Activated CD4-positive, alpha-beta T cell treated with anti-CD3 and anti-CD28 coated beads, Interleukin-2, amount 10 ng/mL, durations not matched to agents 24 days and 14 days (primary cell): ENCODE data around the gene CFHR2. TPM values are rescaled to one million over a fixed set of nuclear protein-coding genes. Genes with fewer than 3 reads are reported as not detected.
"Not testable (repeated sequence)": the region's sequence is repeated elsewhere in the genome, so short reads cannot be mapped to it uniquely, and the experiment has no call there.

ENCODE experiments used
- DNase-seq: peaks from one replicate; pipeline ENCODE4 v3.0.0; 2022
- H3K27ac Mint-ChIP-seq: one replicate; pipeline ENCODE4 v1.8.0; 2022; ENCODE audit warnings: mild to moderate bottlenecking, mixed read lengths
- H3K27me3 Mint-ChIP-seq: one replicate; pipeline ENCODE4 v1.8.0; 2022; ENCODE audit warnings: mixed read lengths
- H3K36me3 Mint-ChIP-seq: one replicate; pipeline ENCODE4 v1.8.0; 2022; ENCODE audit warnings: low read depth, mild to moderate bottlenecking, mixed read lengths
- H3K4me1 Mint-ChIP-seq: one replicate; pipeline ENCODE4 v1.8.0; 2021; ENCODE audit warnings: mixed read lengths
- H3K4me3 Mint-ChIP-seq: one replicate; pipeline ENCODE4 v1.8.0; 2022; ENCODE audit warnings: mild to moderate bottlenecking, moderate library complexity, mixed read lengths
- H3K9me3 Mint-ChIP-seq: one replicate; pipeline ENCODE4 v1.8.0; 2021; ENCODE audit warnings: mixed read lengths
- intact Hi-C: fragments of 100-400 bp; cut with micrococcal nuclease; formaldehyde crosslinking; loops from one replicate; pipeline ENCODE4 v1.15.1; 2023
- total RNA-seq: library from RNA; stranded (reverse); gene quantifications from 2 replicates; pipeline ENCODE4 v1.2.3, GENCODE V29; 2022

The CFHR2 gene
- total RNA-seq, 1 donor from 2014 or later = 0.37 TPM

DNA sequence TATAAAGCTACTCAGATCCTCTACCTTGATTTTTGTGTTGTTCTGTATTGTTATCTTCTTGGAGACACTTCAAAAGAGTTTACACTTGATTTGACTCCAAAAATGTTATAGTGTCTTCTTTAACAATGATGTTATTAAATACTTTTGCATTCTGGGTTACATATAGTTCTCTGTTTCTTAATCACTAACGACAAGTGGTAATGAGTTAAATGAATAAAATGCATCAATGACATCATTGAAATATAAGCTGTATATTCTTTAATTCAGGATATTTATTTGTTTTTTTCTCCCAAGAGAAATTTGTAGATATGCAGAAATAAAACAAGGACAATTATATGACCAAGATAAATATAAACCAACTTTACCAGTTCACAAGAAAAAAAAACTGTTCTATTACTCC is 26.6 kb downstream of the CFHR2 start:
- Mint-ChIP-seq H3K36me3 (no peaks in the 10 kb centered on the region), H3K27me3 (no peaks in the 10 kb centered on the region), H3K4me1 (no peaks in the 10 kb centered on the region), H3K4me3 (no peak overlapping the region), H3K27ac (no peak overlapping the region), H3K9me3 (no peaks in the 10 kb centered on the region)
- DNase-seq = no peak
- intact Hi-C loops = no loop called here

DNA sequence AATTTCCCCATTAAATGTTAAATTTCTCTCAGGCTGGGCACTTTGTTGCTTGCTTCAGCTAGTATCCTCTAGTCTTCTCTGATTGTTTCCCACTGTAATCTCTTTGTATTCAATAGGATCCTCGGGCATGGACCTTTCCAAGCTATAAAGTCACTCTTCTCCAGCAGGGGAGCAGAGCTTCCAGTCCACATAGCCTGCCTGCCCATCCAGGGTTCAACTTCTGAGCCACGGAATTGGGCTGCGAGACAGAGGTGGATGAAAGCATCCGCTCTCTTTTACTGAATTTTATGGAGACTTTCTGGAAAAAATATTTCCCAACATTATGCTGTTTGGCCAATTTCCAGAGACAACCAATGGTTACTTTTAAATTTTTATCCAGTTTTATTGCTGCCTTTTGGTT is 32.7 kb downstream of the CFHR2 start:
- Mint-ChIP-seq H3K4me3 (no peak overlapping the region), H3K9me3 (no peaks in the 10 kb centered on the region), H3K36me3 (no peaks in the 10 kb centered on the region), H3K27ac (no peak overlapping the region), H3K27me3 (no peaks in the 10 kb centered on the region), H3K4me1 (no peaks in the 10 kb centered on the region)
- no peak for DNase-seq
- intact Hi-C loops = no loop called here

GRCh38 chr1:196977278-196977677 is 33.7 kb downstream of the CFHR2 start, which contains the start of gene CFHR5:
TSS of gene CFHR5 (plus strand) at chr1:196977556. CDS start at chr1:196977665, 109 bp downstream.
- Mint-ChIP-seq H3K27me3 (no peaks in the 10 kb centered on the region), H3K4me1 (no peaks in the 10 kb centered on the region), H3K27ac (no peak within 1 kb of the TSS), H3K36me3 (no peaks in the 10 kb centered on the region), H3K9me3 (no peaks in the 10 kb centered on the region), H3K4me3 (no peak within 1 kb of the TSS)
- intact Hi-C loops = no loop called here
- DNase-seq = no peak

- no peak overlapping the region for H3K4me3 Mint-ChIP-seq
- no peak overlapping the region for H3K27ac Mint-ChIP-seq
- no peak for DNase-seq
- H3K36me3 Mint-ChIP-seq = no peaks in the 10 kb centered on the region
- no peaks in the 10 kb centered on the region for H3K27me3 Mint-ChIP-seq
- H3K4me1 Mint-ChIP-seq = no peaks in the 10 kb centered on the region
- no peaks in the 10 kb centered on the region for H3K9me3 Mint-ChIP-seq
- intact Hi-C loops = no loop called here
Measured at GRCh38 chr1:196980859-196981258, 37.3 kb downstream of the CFHR2 start.

GRCh38 chr1:196982247-196982646 is 38.7 kb downstream of the CFHR2 start:
- H3K36me3 Mint-ChIP-seq, H3K27ac Mint-ChIP-seq, H3K4me1 Mint-ChIP-seq, intact Hi-C loops, H3K27me3 Mint-ChIP-seq, H3K9me3 Mint-ChIP-seq, H3K4me3 Mint-ChIP-seq, DNase-seq: not testable (repeated sequence)

DNA sequence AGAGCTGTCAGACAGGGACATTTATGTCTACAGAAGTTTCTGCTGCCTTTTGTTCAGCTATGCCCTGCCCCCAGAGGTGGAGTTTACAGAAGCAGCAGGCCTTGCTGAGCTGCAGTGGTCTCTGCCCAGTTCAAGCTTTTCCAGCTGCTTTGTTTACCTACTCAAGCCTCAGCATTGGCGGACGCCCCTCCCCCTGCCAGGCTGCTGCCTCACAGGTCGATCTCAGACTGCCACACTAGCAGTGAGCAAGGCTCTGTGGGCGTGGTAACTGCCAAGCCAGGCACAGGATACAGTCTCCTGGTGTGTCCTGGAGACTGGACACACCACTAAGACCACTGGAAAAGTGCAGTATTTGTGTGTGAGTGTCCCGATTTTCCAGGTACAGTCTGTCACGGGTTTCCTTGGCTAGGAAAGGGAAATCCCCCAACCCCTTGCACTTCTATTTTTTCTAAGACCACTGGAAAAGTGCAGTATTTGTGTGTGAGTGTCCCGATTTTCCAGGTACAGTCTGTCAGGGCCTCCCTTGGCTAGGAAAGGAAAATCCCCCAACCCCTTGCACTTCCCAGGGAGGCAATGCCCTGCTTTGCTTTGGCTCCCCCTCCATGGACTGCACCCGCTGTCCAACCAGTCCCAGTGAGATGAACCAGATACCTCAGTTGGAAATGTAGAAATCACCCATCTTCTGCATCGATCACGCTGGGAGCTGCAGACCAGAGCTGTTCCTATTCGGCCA is 48.5 kb downstream of the CFHR2 start:
- H3K27ac Mint-ChIP-seq, H3K4me1 Mint-ChIP-seq, intact Hi-C loops, H3K27me3 Mint-ChIP-seq, H3K9me3 Mint-ChIP-seq, DNase-seq, H3K4me3 Mint-ChIP-seq, H3K36me3 Mint-ChIP-seq: not testable (repeated sequence)

DNA sequence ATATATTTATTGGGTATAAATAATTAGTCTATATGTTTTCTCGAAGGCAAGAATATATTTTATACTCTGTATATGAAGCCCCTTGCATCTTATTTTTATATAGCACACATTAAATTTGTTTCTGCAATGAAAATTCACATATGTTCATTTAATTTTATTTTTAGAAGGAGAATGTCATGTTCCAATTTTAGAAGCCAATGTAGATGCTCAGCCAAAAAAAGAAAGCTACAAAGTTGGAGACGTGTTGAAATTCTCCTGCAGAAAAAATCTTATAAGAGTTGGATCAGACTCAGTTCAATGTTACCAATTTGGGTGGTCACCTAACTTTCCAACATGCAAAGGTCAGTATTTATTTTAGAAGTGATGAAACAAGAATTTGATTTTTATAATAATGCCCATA is 50.4 kb downstream of the CFHR2 start:
- H3K4me1 Mint-ChIP-seq = no peaks in the 10 kb centered on the region
- H3K27me3 Mint-ChIP-seq = no peaks in the 10 kb centered on the region
- no peaks in the 10 kb centered on the region for H3K9me3 Mint-ChIP-seq
- intact Hi-C loops = no loop called here
- no peak overlapping the region for H3K4me3 Mint-ChIP-seq
- DNase-seq = no peak
- H3K27ac Mint-ChIP-seq = no peak overlapping the region
- no peaks in the 10 kb centered on the region for H3K36me3 Mint-ChIP-seq

- no peak for DNase-seq
- no peaks in the 10 kb centered on the region for H3K9me3 Mint-ChIP-seq
- H3K4me3 Mint-ChIP-seq = no peak overlapping the region
- H3K27ac Mint-ChIP-seq = no peak overlapping the region
- H3K4me1 Mint-ChIP-seq = no peaks in the 10 kb centered on the region
- no peaks in the 10 kb centered on the region for H3K27me3 Mint-ChIP-seq
- intact Hi-C loops = no loop called here
- H3K36me3 Mint-ChIP-seq = no peaks in the 10 kb centered on the region
Measured at GRCh38 chr1:196997423-196997822, 53.9 kb downstream of the CFHR2 start.

DNA sequence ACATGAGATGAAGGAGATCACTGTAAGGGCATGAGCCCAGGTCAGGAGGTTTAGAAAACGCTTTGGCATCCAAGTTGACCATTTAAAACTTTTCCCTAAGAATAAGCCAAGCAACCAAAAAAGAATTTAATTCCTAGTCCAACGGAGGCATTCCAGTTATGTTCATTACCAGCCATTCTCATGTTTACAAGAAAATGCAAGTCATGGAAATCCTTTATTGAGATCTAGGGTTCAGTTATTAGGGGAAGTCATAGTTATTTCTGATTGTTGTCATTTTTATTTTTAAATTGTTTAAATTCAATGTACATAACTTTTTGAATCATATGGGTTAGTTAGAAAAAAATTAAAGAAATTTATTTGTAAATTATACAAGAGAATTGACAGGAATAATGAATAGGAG is 58.3 kb downstream of the CFHR2 start:
- H3K9me3 Mint-ChIP-seq = no peaks in the 10 kb centered on the region
- H3K27me3 Mint-ChIP-seq = no peaks in the 10 kb centered on the region
- H3K4me1 Mint-ChIP-seq = no peaks in the 10 kb centered on the region
- no peak overlapping the region for H3K4me3 Mint-ChIP-seq
- H3K36me3 Mint-ChIP-seq = no peaks in the 10 kb centered on the region
- no peak overlapping the region for H3K27ac Mint-ChIP-seq
- DNase-seq = no peak
- intact Hi-C loops = no loop called here

DNA sequence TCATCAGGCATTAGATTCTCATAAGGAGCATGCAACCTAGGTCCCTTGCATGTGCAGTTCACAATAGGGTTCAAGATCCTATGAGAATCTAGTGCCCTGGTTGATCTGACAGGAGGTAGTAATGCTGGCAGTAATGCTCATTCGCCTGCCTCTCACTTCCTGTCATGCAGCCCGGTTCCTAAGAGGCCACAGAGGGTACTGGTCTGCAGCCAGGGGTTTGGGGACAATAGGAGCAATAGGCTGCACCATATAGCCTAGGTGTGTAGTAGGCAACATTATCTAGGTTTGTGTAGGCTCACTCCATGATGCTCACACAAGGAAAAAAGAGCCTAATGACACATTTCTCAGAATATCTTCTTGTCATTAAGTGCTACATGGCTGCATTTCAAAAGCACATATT is 59.6 kb downstream of the CFHR2 start:
- no peak overlapping the region for H3K27ac Mint-ChIP-seq
- no peak overlapping the region for H3K4me3 Mint-ChIP-seq
- intact Hi-C loops = no loop called here
- no peaks in the 10 kb centered on the region for H3K4me1 Mint-ChIP-seq
- H3K36me3 Mint-ChIP-seq = no peaks in the 10 kb centered on the region
- no peak for DNase-seq
- H3K9me3 Mint-ChIP-seq = no peaks in the 10 kb centered on the region
- no peaks in the 10 kb centered on the region for H3K27me3 Mint-ChIP-seq

- H3K27me3 Mint-ChIP-seq = no peaks in the 10 kb centered on the region
- no peaks in the 10 kb centered on the region for H3K4me1 Mint-ChIP-seq
- peaks cover 4% of the 10 kb centered on the region for H3K9me3 Mint-ChIP-seq
- intact Hi-C loops = no loop called here
- no peak for DNase-seq
- no peaks in the 10 kb centered on the region for H3K36me3 Mint-ChIP-seq
- no peak overlapping the region for H3K27ac Mint-ChIP-seq
- no peak overlapping the region for H3K4me3 Mint-ChIP-seq
Measured at GRCh38 chr1:197008861-197009260, 65.3 kb downstream of the CFHR2 start.

Other genes with a start within 250 kb of the CFHR2 start
- gene CFHR3, start 168.9 kb upstream of the CFHR2 start, total RNA-seq = not detected in 2 replicates
- gene CFHR1, start 124.0 kb upstream of the CFHR2 start, total RNA-seq = not detected in 2 replicates
- gene CFHR4, start 55.7 kb upstream of the CFHR2 start, total RNA-seq = not detected in 2 replicates
- not detected in 2 replicates for gene CFHR5, start 33.8 kb downstream of the CFHR2 start, total RNA-seq
- gene F13B, start 123.5 kb downstream of the CFHR2 start, total RNA-seq = not detected in 2 replicates
- 29.1 TPM in 2 replicates for gene ASPM, start 202.9 kb downstream of the CFHR2 start, total RNA-seq